Measurements from ENCODE around the gene MUSK. TPM values are rescaled to one million over a fixed set of nuclear protein-coding genes. Genes with fewer than 3 reads are reported as not detected.
"Not testable (repeated sequence)": the region's sequence is repeated elsewhere in the genome, so short reads cannot be mapped to it uniquely, and the experiment has no call there.

Gene MUSK
- total RNA-seq, 1 donor from 2014 or later: under 0.01 TPM

GRCh38 chr9:110691002-110691549, 22.5 kb downstream of the MUSK start:
- DNase-seq (ENCODE audit: low read depth, low spot score): no peak

- not testable (repeated sequence) for DNase-seq (ENCODE audit: low read depth, low spot score)
Observed at GRCh38 chr9:110695846-110696245, 27.3 kb downstream of the MUSK start.

GRCh38 chr9:110700953-110701352, 32.4 kb downstream of the MUSK start:
- DNase-seq (ENCODE audit: low read depth, low spot score): no peak

GRCh38 chr9:110703669-110704068, 35.1 kb downstream of the MUSK start:
- DNase-seq (ENCODE audit: low read depth, low spot score): no peak

GRCh38 chr9:110707419-110707818, 38.8 kb downstream of the MUSK start:
- DNase-seq (ENCODE audit: low read depth, low spot score): no peak

GRCh38 chr9:110710420-110710819, 41.8 kb downstream of the MUSK start:
- no peak for DNase-seq (ENCODE audit: low read depth, low spot score)

- DNase-seq (ENCODE audit: low read depth, low spot score): no peak
Observed at GRCh38 chr9:110712955-110713354, 44.4 kb downstream of the MUSK start.

- DNase-seq (ENCODE audit: low read depth, low spot score): no peak
Observed at GRCh38 chr9:110714314-110714713, 45.7 kb downstream of the MUSK start.

GRCh38 chr9:110728058-110728457, 59.5 kb downstream of the MUSK start:
- no peak for DNase-seq (ENCODE audit: low read depth, low spot score)

GRCh38 chr9:110729641-110730040, 61.0 kb downstream of the MUSK start:
- DNase-seq (ENCODE audit: low read depth, low spot score): no peak

GRCh38 chr9:110731437-110732028, 62.9 kb downstream of the MUSK start:
- no peak for DNase-seq (ENCODE audit: low read depth, low spot score)

GRCh38 chr9:110738982-110739381, 70.4 kb downstream of the MUSK start:
- no peak for DNase-seq (ENCODE audit: low read depth, low spot score)

- DNase-seq (ENCODE audit: low read depth, low spot score): peak; percentile 30
Observed at GRCh38 chr9:110742741-110743371, 74.3 kb downstream of the MUSK start.

- peak; percentile 46 for DNase-seq (ENCODE audit: low read depth, low spot score)
Observed at GRCh38 chr9:110744715-110745384, 76.3 kb downstream of the MUSK start.

- DNase-seq (ENCODE audit: low read depth, low spot score): no peak
Observed at GRCh38 chr9:110745676-110746075, 77.1 kb downstream of the MUSK start.

GRCh38 chr9:110746211-110746930, 77.8 kb downstream of the MUSK start:
- no peak for DNase-seq (ENCODE audit: low read depth, low spot score)

- no peak for DNase-seq (ENCODE audit: low read depth, low spot score)
Observed at GRCh38 chr9:110748251-110748893, 79.8 kb downstream of the MUSK start.

- DNase-seq (ENCODE audit: low read depth, low spot score): no peak
Observed at GRCh38 chr9:110750272-110750671, 81.7 kb downstream of the MUSK start.

GRCh38 chr9:110751971-110752370, 83.4 kb downstream of the MUSK start:
- DNase-seq (ENCODE audit: low read depth, low spot score): no peak

- DNase-seq (ENCODE audit: low read depth, low spot score): peak; percentile 74
Observed at GRCh38 chr9:110752766-110753165, 84.2 kb downstream of the MUSK start.

- no peak for DNase-seq (ENCODE audit: low read depth, low spot score)
Observed at GRCh38 chr9:110753731-110754231, 85.2 kb downstream of the MUSK start.

All from pulmonary artery endothelial cell (primary cell).